ENCODE data around the gene MTHFD1. TPM values are rescaled to one million over a fixed set of nuclear protein-coding genes. Genes with fewer than 3 reads are reported as not detected.
A peak's percentile ranks its signal among the peaks of the same experiment; 100 is the strongest.

MTHFD1 gene
- total and polyA plus RNA-seq, 9 of the 15 experiments (the other 6 are each of a cell fraction or from before 2014, with no cell fraction given) = 66.7 to 158 (median 90.9) TPM

DNA sequence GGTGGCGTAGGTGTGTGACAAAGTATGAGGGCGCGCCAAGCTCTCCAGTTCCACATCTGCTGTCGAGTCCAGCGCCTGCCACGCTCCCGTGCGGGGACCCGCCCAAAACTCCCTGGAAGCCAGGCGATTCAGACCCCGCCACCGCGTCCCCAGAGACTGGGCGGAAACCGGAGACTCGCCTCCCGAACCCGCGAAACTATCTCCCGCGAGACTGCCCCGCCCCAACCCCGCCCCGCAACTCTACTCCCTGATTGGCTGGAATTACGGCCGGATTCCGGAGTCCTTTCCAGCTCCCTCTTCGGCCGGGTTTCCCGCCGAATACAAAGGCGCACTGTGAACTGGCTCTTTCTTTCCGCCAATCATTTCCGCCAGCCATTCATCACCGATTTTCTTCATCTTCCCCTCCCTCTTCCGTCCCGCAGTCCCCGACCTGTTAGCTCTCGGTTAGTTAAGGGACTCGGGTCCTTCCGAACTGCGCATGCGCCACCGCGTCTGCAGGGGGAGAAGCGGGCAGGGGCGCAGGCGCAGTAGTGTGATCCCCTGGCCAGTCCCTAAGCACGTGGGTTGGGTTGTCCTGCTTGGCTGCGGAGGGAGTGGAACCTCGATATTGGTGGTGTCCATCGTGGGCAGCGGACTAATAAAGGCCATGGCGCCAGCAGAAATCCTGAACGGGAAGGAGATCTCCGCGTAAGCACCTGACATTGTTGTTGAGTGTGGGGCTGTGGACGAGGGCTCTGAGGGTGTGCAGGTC is at the start of gene MTHFD1 (continued):
- TF ChIP-seq, protein P1, sequence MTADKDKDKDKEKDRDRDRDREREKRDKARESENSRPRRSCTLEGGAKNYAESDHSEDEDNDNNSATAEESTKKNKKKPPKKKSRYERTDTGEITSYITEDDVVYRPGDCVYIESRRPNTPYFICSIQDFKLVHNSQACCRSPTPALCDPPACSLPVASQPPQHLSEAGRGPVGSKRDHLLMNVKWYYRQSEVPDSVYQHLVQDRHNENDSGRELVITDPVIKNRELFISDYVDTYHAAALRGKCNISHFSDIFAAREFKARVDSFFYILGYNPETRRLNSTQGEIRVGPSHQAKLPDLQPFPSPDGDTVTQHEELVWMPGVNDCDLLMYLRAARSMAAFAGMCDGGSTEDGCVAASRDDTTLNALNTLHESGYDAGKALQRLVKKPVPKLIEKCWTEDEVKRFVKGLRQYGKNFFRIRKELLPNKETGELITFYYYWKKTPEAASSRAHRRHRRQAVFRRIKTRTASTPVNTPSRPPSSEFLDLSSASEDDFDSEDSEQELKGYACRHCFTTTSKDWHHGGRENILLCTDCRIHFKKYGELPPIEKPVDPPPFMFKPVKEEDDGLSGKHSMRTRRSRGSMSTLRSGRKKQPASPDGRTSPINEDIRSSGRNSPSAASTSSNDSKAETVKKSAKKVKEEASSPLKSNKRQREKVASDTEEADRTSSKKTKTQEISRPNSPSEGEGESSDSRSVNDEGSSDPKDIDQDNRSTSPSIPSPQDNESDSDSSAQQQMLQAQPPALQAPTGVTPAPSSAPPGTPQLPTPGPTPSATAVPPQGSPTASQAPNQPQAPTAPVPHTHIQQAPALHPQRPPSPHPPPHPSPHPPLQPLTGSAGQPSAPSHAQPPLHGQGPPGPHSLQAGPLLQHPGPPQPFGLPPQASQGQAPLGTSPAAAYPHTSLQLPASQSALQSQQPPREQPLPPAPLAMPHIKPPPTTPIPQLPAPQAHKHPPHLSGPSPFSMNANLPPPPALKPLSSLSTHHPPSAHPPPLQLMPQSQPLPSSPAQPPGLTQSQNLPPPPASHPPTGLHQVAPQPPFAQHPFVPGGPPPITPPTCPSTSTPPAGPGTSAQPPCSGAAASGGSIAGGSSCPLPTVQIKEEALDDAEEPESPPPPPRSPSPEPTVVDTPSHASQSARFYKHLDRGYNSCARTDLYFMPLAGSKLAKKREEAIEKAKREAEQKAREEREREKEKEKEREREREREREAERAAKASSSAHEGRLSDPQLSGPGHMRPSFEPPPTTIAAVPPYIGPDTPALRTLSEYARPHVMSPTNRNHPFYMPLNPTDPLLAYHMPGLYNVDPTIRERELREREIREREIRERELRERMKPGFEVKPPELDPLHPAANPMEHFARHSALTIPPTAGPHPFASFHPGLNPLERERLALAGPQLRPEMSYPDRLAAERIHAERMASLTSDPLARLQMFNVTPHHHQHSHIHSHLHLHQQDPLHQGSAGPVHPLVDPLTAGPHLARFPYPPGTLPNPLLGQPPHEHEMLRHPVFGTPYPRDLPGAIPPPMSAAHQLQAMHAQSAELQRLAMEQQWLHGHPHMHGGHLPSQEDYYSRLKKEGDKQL (CRISPR knock-in tag; IDR thresholded peaks at IDR 0.05; ENCODE audit: borderline replicate concordance) = no peak
- TF ChIP-seq ZNF764 (CRISPR knock-in tag; IDR thresholded peaks at IDR 0.05; ENCODE audit: low read depth) (no peak), HSF4 (CRISPR knock-in tag; IDR thresholded peaks at IDR 0.05; ENCODE audit: borderline replicate concordance) (no peak), YY1 (IDR thresholded peaks at IDR 0.05; ENCODE audit: borderline replicate concordance in 1 of 3, control insufficient read depth in 1 of 3, extremely low read depth in 1 of 3, insufficient read depth in 3 of 3, insufficient read length in 1 of 3, insufficient replicate concordance in 2 of 3, low read depth in 1 of 3, low read length in 2 of 3) (peak in 1 of 3 experiments; percentile 42), MIER1 (IDR thresholded peaks at IDR 0.05; ENCODE audit: low read depth) (no peak), ZNF143 (CRISPR knock-in tag; IDR thresholded peaks at IDR 0.05) (no peak), ZNF830 (CRISPR knock-in tag; IDR thresholded peaks at IDR 0.05) (no peak), CHD2 (IDR thresholded peaks at IDR 0.05; ENCODE audit: low read depth, low read length) (peak; percentile 93), ZNF707 (CRISPR knock-in tag; conservative IDR thresholded peaks at IDR 0.05) (no peak), GATAD2A (IDR thresholded peaks at IDR 0.05) (no peak), EP300 (IDR thresholded peaks at IDR 0.05; ENCODE audit: low read length) (no peak), FOXK1 (CRISPR knock-in tag; IDR thresholded peaks at IDR 0.05; ENCODE audit: borderline replicate concordance) (no peak), JUNB (CRISPR knock-in tag; conservative IDR thresholded peaks at IDR 0.05) (no peak), ZNF444 (CRISPR knock-in tag; IDR thresholded peaks at IDR 0.05) (no peak), CREBBP (IDR thresholded peaks at IDR 0.05; ENCODE audit: low read depth, low read length) (no peak), TARDBP (IDR thresholded peaks at IDR 0.05) (no peak), FOXK2 (conservative IDR thresholded peaks at IDR 0.05 in 1 of 2, IDR thresholded peaks at IDR 0.05 in 1 of 2; ENCODE audit: low read depth in 2 of 2) (peak; percentile 19 to 48; a peak in 1 of 4 replicates)
- TF ChIP-seq, protein P2, sequence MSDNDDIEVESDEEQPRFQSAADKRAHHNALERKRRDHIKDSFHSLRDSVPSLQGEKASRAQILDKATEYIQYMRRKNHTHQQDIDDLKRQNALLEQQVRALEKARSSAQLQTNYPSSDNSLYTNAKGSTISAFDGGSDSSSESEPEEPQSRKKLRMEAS (CRISPR knock-in tag; IDR thresholded peaks at IDR 0.05) = peak; percentile 88
- TF ChIP-seq, protein P3, sequence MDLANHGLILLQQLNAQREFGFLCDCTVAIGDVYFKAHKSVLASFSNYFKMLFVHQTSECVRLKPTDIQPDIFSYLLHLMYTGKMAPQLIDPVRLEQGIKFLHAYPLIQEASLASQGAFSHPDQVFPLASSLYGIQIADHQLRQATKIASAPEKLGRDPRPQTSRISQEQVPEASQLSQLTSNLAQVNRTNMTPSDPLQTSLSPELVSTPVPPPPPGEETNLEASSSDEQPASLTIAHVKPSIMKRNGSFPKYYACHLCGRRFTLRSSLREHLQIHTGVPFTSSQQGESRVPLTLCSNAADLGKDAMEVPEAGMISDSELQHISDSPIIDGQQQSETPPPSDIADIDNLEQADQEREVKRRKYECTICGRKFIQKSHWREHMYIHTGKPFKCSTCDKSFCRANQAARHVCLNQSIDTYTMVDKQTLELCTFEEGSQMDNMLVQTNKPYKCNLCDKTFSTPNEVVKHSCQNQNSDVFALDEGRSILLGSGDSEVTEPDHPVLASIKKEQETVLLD (IDR thresholded peaks at IDR 0.05) = peak; percentile 99
- TF ChIP-seq, protein P4, sequence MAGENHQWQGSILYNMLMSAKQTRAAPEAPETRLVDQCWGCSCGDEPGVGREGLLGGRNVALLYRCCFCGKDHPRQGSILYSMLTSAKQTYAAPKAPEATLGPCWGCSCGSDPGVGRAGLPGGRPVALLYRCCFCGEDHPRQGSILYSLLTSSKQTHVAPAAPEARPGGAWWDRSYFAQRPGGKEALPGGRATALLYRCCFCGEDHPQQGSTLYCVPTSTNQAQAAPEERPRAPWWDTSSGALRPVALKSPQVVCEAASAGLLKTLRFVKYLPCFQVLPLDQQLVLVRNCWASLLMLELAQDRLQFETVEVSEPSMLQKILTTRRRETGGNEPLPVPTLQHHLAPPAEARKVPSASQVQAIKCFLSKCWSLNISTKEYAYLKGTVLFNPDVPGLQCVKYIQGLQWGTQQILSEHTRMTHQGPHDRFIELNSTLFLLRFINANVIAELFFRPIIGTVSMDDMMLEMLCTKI (IDR thresholded peaks at IDR 0.05; ENCODE audit: partially characterized antibody) = no peak
